ENCODE measurements around the gene ARHGEF28. TPM values are rescaled to one million over a fixed set of nuclear protein-coding genes. Genes with fewer than 3 reads are reported as not detected.

ARHGEF28 gene
- total and polyA plus RNA-seq, 2 of the 4 experiments (the other 2 are of a cell fraction): 3.6 to 16.0 TPM

- DNase-seq: no peak
- Histone ChIP-seq H4K20me1 (ENCODE audit: insufficient read depth, low read length) (no peaks in the 10 kb centered on the region), H3K4me1 (ENCODE audit: control insufficient read depth, insufficient read depth, low read length) (peaks cover 10% of the 10 kb centered on the region), H3K4me3 (ENCODE audit: insufficient read depth, low read depth, low read length) (no peak overlapping the region), H4K5ac (ENCODE audit: low read depth, low read length) (no peak overlapping the region), H2BK20ac (ENCODE audit: low read depth, low read length) (no peak overlapping the region), H2BK15ac (ENCODE audit: low read depth, low read length) (no peak overlapping the region; the same call in 2 of the 3 replicates), H3K9me3 (ENCODE audit: control insufficient read depth, insufficient read depth, low read length) (no peaks in the 10 kb centered on the region), H4K8ac (ENCODE audit: low read depth in 2 of 2, low read length in 2 of 2) (no peak overlapping the region; a peak in 1 of 4 replicates), H2BK120ac (ENCODE audit: low read depth, low read length) (no peak overlapping the region), H3K56ac (ENCODE audit: extremely low read depth, insufficient read depth, low read length) (no peak overlapping the region), H3K36me3 (ENCODE audit: control insufficient read depth, insufficient read depth, low read length) (no peaks in the 10 kb centered on the region), H3K79me1 (ENCODE audit: low read depth in 1 of 2, low read length in 2 of 2) (peaks cover 38 to 61% of the 10 kb centered on the region in 2 experiments), H3K9me1 (ENCODE audit: insufficient read depth, low read length) (peaks cover 14% of the 10 kb centered on the region; the same call in 1 of the 2 replicates), H3K4me2 (ENCODE audit: low read depth, low read length) (no peak overlapping the region), H3K9ac (ENCODE audit: low read depth, low read length) (no peak overlapping the region), H3K18ac (ENCODE audit: low read depth, low read length) (no peak overlapping the region), H3K14ac (replicated peaks; ENCODE audit: low read depth, low read length) (peak overlapping the region; percentile 2), H2AK5ac (ENCODE audit: low read depth, low read length) (peak overlapping the region; percentile 59; the same call in 1 of the 2 replicates), H2AK9ac (replicated peaks; ENCODE audit: low read depth, low read length, poor library complexity) (no peak overlapping the region), H3K27ac (ENCODE audit: insufficient read depth, low read length) (no peak overlapping the region), H4K91ac (ENCODE audit: insufficient read depth, low read depth, low read length) (no peak overlapping the region), H3K27me3 (ENCODE audit: control insufficient read depth, insufficient read depth, low read length) (no peaks in the 10 kb centered on the region), H3K23ac (ENCODE audit: low read depth, low read length) (0 out of 2 replicates have a peak overlapping the region, but pooled peaks have one; percentile 41), H2AFZ (replicated peaks; ENCODE audit: low read length, poor library complexity) (no peak overlapping the region), H3K4ac (ENCODE audit: low read depth, low read length) (peak overlapping the region; percentile 59), H2BK5ac (ENCODE audit: low read depth, low read length, poor library complexity, severe bottlenecking) (no peak overlapping the region)
- intact Hi-C loops (cut with micrococcal nuclease): no loop called here
- ATAC-seq (ENCODE audit: low read depth): no peak
- in situ Hi-C loops (cut with MboI; ENCODE audit: low sequenced_read_pairs): no loop called here
- ChIA-PET POLR2A (ENCODE audit: unreplicated experiment) (no interaction called here), CTCF (no interaction called here)
- dilution Hi-C loops (cut with HindIII; ENCODE audit: low sequenced_read_pairs, unreplicated experiment): no loop called here
- no TSS peak for BruUV-seq (replicated peaks)
- 75% methylated on average over 3 of the region's 3 CpGs; no CpG with 5 or more reads in 1 of the 2 experiments for WGBS, 2 experiments (ENCODE audit: extremely low coverage in 2 of 2, insufficient read length in 1 of 2)
- TF ChIP-seq USF2 (IDR thresholded peaks at IDR 0.05; ENCODE audit: low read depth, low read length) (no peak), BHLHE40 (IDR thresholded peaks at IDR 0.05; ENCODE audit: low read depth, low read length) (no peak)
Measured at GRCh38 chr5:73644385-73644963, 18.5 kb downstream of the ARHGEF28 start.
